WI38 (cell line): ENCODE data around the gene HSPA1L.

ENCODE experiments used
- H3K4me3 ChIP-seq: 2 replicates; pipeline ENCODE4 v1.5.1; 2011; ENCODE audit warnings: low read depth, mild to moderate bottlenecking, control low read depth, low read length
- TF ChIP-seq, protein P1 (sequence below): IDR thresholded peaks from 2 replicates; pipeline ENCODE4 v1.5.1; 2012; ENCODE audit warnings: low read depth, mild to moderate bottlenecking, control low read depth, low read length

Gene HSPA1L

DNA sequence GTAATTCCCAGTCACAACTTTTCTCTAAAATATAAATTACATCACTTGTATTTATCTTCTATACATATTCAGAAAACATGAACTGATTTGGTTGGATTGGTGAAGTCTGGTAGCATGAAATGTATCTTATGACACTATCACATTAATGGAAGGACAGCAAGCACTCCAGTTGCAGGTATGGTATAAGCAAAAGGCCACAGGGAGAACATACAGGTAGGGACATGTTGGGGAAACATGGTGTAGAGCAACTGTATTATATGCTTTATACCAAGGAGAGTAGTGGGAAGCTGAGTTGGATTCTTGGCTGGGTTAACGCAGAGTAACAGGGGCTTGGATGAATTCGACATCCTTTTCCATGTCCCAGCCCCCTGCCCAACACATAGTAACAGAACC lies 18.1 kb downstream of the HSPA1L start:
- TF ChIP-seq, protein P1, sequence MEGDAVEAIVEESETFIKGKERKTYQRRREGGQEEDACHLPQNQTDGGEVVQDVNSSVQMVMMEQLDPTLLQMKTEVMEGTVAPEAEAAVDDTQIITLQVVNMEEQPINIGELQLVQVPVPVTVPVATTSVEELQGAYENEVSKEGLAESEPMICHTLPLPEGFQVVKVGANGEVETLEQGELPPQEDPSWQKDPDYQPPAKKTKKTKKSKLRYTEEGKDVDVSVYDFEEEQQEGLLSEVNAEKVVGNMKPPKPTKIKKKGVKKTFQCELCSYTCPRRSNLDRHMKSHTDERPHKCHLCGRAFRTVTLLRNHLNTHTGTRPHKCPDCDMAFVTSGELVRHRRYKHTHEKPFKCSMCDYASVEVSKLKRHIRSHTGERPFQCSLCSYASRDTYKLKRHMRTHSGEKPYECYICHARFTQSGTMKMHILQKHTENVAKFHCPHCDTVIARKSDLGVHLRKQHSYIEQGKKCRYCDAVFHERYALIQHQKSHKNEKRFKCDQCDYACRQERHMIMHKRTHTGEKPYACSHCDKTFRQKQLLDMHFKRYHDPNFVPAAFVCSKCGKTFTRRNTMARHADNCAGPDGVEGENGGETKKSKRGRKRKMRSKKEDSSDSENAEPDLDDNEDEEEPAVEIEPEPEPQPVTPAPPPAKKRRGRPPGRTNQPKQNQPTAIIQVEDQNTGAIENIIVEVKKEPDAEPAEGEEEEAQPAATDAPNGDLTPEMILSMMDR, result no peak
- H3K4me3 ChIP-seq, result no peak overlapping the region

DNA sequence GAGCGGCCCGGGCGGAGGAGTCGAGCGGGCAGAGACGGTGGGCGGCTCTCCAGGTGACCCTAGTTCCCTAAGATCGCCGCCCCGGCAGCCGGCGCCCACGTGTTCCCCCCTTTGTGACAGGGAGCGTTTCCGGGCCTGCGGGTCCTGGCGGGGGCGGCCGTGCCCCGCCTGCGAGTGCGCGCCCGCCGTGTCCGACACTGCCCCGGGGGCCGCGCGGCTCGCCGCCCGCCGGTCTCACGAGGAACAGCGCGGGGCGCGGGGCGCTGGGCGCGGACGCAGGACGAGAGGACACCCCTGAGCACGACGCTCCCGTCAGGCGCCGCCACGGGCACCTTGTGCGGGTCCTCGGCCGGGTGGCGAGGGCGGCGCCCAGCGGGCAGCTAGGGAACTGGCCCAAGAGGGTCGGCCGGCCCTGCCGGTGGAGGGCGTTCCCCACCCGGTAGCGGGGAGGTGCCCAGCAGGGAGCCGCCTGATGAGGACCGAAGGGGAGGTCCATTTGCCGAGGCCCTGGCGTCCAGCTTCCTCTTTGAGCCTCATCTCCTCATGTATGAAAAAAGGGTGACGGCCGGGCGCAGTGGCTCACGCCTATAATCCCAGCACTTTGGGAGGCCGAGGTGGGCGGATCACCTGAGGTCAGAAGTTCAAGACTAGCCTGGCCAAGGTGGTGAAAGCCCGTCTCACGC lies 19.3 kb downstream of the HSPA1L start, which contains the start of gene VARS1:
VARS1 (minus strand) TSS at position 137 of the 683 bp plus-strand sequence. CDS start 535 bp downstream, outside the sequence.
- TF ChIP-seq, protein P1, result peak; percentile 78
- H3K4me3 ChIP-seq, result peak within 1 kb of the TSS; percentile 95

DNA sequence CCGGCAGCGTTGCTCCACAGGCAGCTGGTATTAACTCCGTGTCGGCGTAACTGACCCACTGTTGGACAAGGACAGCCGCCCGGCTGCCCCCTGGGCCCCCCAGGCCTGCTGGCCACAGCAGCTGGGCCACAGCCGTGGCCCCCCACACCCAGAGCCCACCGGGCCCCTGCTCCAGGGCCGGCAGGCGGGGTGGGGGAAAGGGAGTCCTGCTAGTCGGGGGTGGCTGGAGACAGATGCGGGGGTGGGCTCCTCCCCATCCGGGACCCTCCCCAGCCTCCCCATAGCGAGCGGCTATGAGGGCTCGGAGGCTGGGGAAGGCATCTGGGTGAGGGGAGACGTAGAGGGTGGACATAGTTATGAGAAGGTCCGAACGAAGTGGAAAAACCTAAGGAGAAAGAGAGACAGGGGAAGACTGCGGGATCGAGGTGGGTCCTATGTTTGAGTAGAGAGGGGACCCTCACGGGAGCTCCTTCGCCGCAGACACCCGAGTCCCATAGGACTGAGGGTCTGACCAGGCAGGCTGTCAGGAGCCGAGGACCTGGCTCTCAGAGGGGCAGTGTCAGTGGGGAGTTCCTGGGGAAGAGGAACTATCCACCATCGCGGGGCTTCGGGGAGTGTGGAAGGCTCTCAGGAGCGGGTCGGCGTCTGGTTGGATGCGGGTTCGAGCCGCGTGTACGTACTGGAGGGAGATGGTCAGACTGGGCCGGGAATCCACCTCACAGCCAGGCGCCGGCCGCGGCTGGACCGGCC lies 20.0 kb downstream of the HSPA1L start:
- TF ChIP-seq, protein P1, result no peak
- peak overlapping the region; percentile 95 for H3K4me3 ChIP-seq

DNA sequence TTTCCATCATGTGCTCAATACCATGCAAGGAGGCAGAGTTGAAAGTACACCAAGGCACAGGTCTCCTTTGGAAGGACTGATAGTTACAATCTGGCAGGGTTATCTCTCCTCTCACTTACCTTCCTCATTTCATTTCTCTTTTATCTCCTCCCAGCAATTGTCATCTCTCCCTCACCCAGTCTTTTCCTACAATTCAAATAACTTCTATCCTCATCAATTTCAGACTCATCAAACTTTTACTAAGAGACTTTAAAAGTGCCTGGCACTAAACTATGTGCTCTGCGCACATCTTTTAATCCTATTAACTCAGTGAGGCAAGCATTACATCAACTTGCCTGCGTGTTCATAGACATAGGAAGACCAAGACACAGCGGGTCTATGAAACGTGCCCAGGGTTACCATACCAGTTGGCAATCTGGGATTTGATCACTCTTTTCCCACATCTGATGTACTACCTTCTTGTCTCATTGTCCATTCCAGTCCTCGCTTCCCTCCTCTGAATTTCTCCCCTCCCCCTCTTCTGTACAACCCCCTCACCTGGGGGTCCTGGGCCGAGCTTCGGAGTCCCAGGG lies 20.7 kb downstream of the HSPA1L start:
- TF ChIP-seq, protein P1, result no peak

DNA sequence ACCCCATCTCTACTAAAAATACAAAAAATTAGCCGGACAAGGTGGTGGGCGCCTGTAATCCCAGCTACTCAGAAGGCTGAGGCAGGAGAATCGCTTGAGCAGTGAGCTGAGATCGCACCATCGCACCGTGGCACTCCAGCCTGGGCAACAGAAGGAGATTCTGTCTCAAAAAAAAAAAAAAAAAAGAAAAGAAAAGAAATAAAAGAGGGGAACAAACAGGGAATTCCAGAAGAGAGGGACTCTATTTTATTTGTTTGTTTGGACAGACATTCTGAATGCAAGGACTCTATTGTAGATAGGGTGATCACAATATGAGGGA lies 21.2 kb downstream of the HSPA1L start:
- peak overlapping the region; percentile 95 for H3K4me3 ChIP-seq

More for the DNA sequence above, 20.7 kb downstream of the HSPA1L start:
- peak overlapping the region; percentile 95 for H3K4me3 ChIP-seq

DNA sequence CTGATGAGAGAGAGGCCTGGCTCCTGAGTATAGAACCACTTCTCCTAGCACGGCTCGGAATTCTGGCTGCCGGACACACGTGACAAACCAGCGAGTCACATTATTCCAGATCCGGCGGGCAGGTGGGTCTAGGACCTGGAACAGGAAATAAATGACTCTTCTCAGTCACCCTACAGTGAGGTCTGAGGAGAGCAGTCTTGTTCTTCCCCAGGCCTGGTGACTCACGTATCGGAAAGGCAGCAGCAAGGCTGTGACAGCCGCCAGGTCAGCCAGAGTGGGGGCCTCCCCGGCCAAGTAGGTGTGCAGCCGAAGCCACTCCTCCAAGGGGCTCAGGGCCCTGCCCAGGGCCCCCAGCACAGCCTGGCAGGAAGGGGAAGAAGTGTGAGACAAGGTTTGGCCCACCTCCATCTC lies 22.3 kb downstream of the HSPA1L start:
- no peak overlapping the region for H3K4me3 ChIP-seq
- TF ChIP-seq, protein P1, result no peak

DNA sequence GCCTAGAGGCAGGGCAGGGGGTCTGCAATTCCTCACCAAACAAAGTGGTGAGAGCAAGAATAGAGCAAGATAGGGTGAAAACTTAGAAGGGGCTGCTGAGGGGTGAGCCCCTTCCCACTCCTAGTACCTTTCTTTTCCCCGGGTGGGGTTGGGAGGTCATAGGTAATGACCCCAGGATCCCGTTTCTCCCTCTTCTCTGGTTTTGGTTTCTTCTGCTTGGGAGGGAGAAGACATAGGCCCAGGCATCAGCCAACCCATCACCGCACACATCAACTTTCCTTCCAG lies 23.1 kb downstream of the HSPA1L start:
- TF ChIP-seq, protein P1, result no peak
- H3K4me3 ChIP-seq, result no peak overlapping the region
